Peyer's patch (tissue), 4 donors: ENCODE results near the gene APOF.

Experiments
- CTCF ChIP-seq, 6 experiments: fragments of 450-650 bp in 4 of 6; fragments of 200-600 bp in 2 of 6; sonication (generic) in 1 of 6; IDR thresholded peaks; one replicate each; pipeline ENCODE4 v1.5.1; 2017 to 2019; ENCODE audit warnings: antibody characterized with exemption in 6 of 6, mild to moderate bottlenecking in 3 of 6, moderate library complexity in 1 of 6
- POLR2A ChIP-seq, 2 donors: fragments of 450-650 bp; IDR thresholded peaks; one replicate each; pipeline ENCODE4 v1.5.1; 2017; ENCODE audit warnings: antibody characterized with exemption in 2 of 2, mild to moderate bottlenecking in 2 of 2, moderate library complexity in 2 of 2

- TF ChIP-seq CTCF (IDR thresholded peaks at IDR 0.05) (no peak), POLR2A (IDR thresholded peaks at IDR 0.05) (no peak)
Measured at GRCh38 chr12:56373515-56373914, 10.9 kb upstream of the APOF start.
